ENCODE results near the gene ANKRD53.
A peak's percentile ranks its signal among the peaks of the same experiment; 100 is the strongest.
"Not testable (repeated sequence)": the region's sequence is repeated elsewhere in the genome, so short reads cannot be mapped to it uniquely, and the experiment has no call there.

The ANKRD53 gene

GRCh38 chr2:70998885-70999284 lies 20.5 kb downstream of the ANKRD53 start:
- H3K36me3 ChIP-seq (ENCODE audit: control insufficient read depth in 1 of 2, insufficient read depth in 2 of 2, low read length in 2 of 2); H3K4me3 ChIP-seq (ENCODE audit: low read depth in 1 of 2, low read length in 2 of 2); H3K27ac ChIP-seq (ENCODE audit: low read length); H3K9me3 ChIP-seq (ENCODE audit: control insufficient read depth in 1 of 2, low read length in 2 of 2); H3K27me3 ChIP-seq (ENCODE audit: low read depth, low read length): not testable (repeated sequence)
- peaks cover under 1 to 16% of the 10 kb centered on the region in 2 donors for H3K4me1 ChIP-seq (ENCODE audit: control insufficient read depth in 1 of 2, insufficient read depth in 2 of 2, low read length in 2 of 2)

GRCh38 chr2:70999362-70999761 lies 20.9 kb downstream of the ANKRD53 start:
- Histone ChIP-seq H3K4me3 (ENCODE audit: low read depth in 1 of 2, low read length in 2 of 2) (no peak overlapping the region), H3K27me3 (ENCODE audit: low read depth, low read length) (no peaks in the 10 kb centered on the region), H3K36me3 (ENCODE audit: control insufficient read depth in 1 of 2, insufficient read depth in 2 of 2, low read length in 2 of 2) (no peaks in the 10 kb centered on the region), H3K4me1 (ENCODE audit: control insufficient read depth in 1 of 2, insufficient read depth in 2 of 2, low read length in 2 of 2) (peaks cover 0 to 16% of the 10 kb centered on the region in 2 donors), H3K27ac (ENCODE audit: low read length) (no peak overlapping the region), H3K9me3 (ENCODE audit: control insufficient read depth in 1 of 2, low read length in 2 of 2) (no peaks in the 10 kb centered on the region)

- H3K27ac ChIP-seq (ENCODE audit: low read length); H3K36me3 ChIP-seq (ENCODE audit: control insufficient read depth in 1 of 2, insufficient read depth in 2 of 2, low read length in 2 of 2); H3K27me3 ChIP-seq (ENCODE audit: low read depth, low read length); H3K4me3 ChIP-seq (ENCODE audit: low read depth in 1 of 2, low read length in 2 of 2); H3K9me3 ChIP-seq (ENCODE audit: control insufficient read depth in 1 of 2, low read length in 2 of 2): not testable (repeated sequence)
- peaks cover 0 to 16% of the 10 kb centered on the region in 2 donors for H3K4me1 ChIP-seq (ENCODE audit: control insufficient read depth in 1 of 2, insufficient read depth in 2 of 2, low read length in 2 of 2)
These were observed 21.5 kb downstream of the ANKRD53 start for GRCh38 chr2:70999931-71000330.

- Histone ChIP-seq H3K27ac (ENCODE audit: low read length) (no peak overlapping the region), H3K36me3 (ENCODE audit: control insufficient read depth in 1 of 2, insufficient read depth in 2 of 2, low read length in 2 of 2) (no peaks in the 10 kb centered on the region), H3K9me3 (ENCODE audit: control insufficient read depth in 1 of 2, low read length in 2 of 2) (no peaks in the 10 kb centered on the region), H3K4me3 (ENCODE audit: low read depth in 1 of 2, low read length in 2 of 2) (peak overlapping the region; percentile 39 to 70), H3K4me1 (ENCODE audit: control insufficient read depth in 1 of 2, insufficient read depth in 2 of 2, low read length in 2 of 2) (peaks cover 0 to 8% of the 10 kb centered on the region in 2 donors), H3K27me3 (ENCODE audit: low read depth, low read length) (no peaks in the 10 kb centered on the region)
These were observed 22.6 kb downstream of the ANKRD53 start for GRCh38 chr2:71000780-71001591.

GRCh38 chr2:71001592-71001927 lies 23.1 kb downstream of the ANKRD53 start:
- H3K4me3 ChIP-seq (ENCODE audit: low read depth in 1 of 2, low read length in 2 of 2), result no peak overlapping the region

GRCh38 chr2:71001981-71002570 lies 23.6 kb downstream of the ANKRD53 start:
- Histone ChIP-seq H3K4me1 (ENCODE audit: control insufficient read depth in 1 of 2, insufficient read depth in 2 of 2, low read length in 2 of 2) (peaks cover 0 to 8% of the 10 kb centered on the region in 2 donors), H3K27me3 (ENCODE audit: low read depth, low read length) (no peaks in the 10 kb centered on the region), H3K4me3 (ENCODE audit: low read depth in 1 of 2, low read length in 2 of 2) (no peak overlapping the region), H3K27ac (ENCODE audit: low read length) (no peak overlapping the region), H3K36me3 (ENCODE audit: control insufficient read depth in 1 of 2, insufficient read depth in 2 of 2, low read length in 2 of 2) (no peaks in the 10 kb centered on the region), H3K9me3 (ENCODE audit: control insufficient read depth in 1 of 2, low read length in 2 of 2) (no peaks in the 10 kb centered on the region)

More at GRCh38 chr2:71001592-71001927, 23.1 kb downstream of the ANKRD53 start:
- no peak overlapping the region for H3K27ac ChIP-seq (ENCODE audit: low read length)
- H3K4me1 ChIP-seq (ENCODE audit: control insufficient read depth in 1 of 2, insufficient read depth in 2 of 2, low read length in 2 of 2), result peaks cover 0 to 8% of the 10 kb centered on the region in 2 donors
- H3K36me3 ChIP-seq (ENCODE audit: control insufficient read depth in 1 of 2, insufficient read depth in 2 of 2, low read length in 2 of 2), result no peaks in the 10 kb centered on the region
- no peaks in the 10 kb centered on the region for H3K9me3 ChIP-seq (ENCODE audit: control insufficient read depth in 1 of 2, low read length in 2 of 2)
- no peaks in the 10 kb centered on the region for H3K27me3 ChIP-seq (ENCODE audit: low read depth, low read length)

GRCh38 chr2:71003396-71003795 lies 25.0 kb downstream of the ANKRD53 start:
- H3K27me3 ChIP-seq (ENCODE audit: low read depth, low read length), result no peaks in the 10 kb centered on the region
- H3K27ac ChIP-seq (ENCODE audit: low read length), result no peak overlapping the region
- no peaks in the 10 kb centered on the region for H3K9me3 ChIP-seq (ENCODE audit: control insufficient read depth in 1 of 2, low read length in 2 of 2)
- H3K36me3 ChIP-seq (ENCODE audit: control insufficient read depth in 1 of 2, insufficient read depth in 2 of 2, low read length in 2 of 2), result no peaks in the 10 kb centered on the region
- peaks cover 0 to 8% of the 10 kb centered on the region in 2 donors for H3K4me1 ChIP-seq (ENCODE audit: control insufficient read depth in 1 of 2, insufficient read depth in 2 of 2, low read length in 2 of 2)
- H3K4me3 ChIP-seq (ENCODE audit: low read depth in 1 of 2, low read length in 2 of 2), result no peak overlapping the region

GRCh38 chr2:71003966-71004755 lies 25.7 kb downstream of the ANKRD53 start:
- Histone ChIP-seq H3K4me3 (ENCODE audit: low read depth in 1 of 2, low read length in 2 of 2) (no peak overlapping the region), H3K4me1 (ENCODE audit: control insufficient read depth in 1 of 2, insufficient read depth in 2 of 2, low read length in 2 of 2) (peaks cover 0 to 8% of the 10 kb centered on the region in 2 donors), H3K27me3 (ENCODE audit: low read depth, low read length) (no peaks in the 10 kb centered on the region), H3K9me3 (ENCODE audit: control insufficient read depth in 1 of 2, low read length in 2 of 2) (no peaks in the 10 kb centered on the region), H3K36me3 (ENCODE audit: control insufficient read depth in 1 of 2, insufficient read depth in 2 of 2, low read length in 2 of 2) (no peaks in the 10 kb centered on the region), H3K27ac (ENCODE audit: low read length) (no peak overlapping the region)

GRCh38 chr2:71004857-71005256 lies 26.4 kb downstream of the ANKRD53 start:
- no peak overlapping the region for H3K4me3 ChIP-seq (ENCODE audit: low read depth in 1 of 2, low read length in 2 of 2)
- H3K36me3 ChIP-seq (ENCODE audit: control insufficient read depth in 1 of 2, insufficient read depth in 2 of 2, low read length in 2 of 2), result no peaks in the 10 kb centered on the region
- peaks cover 0 to 8% of the 10 kb centered on the region in 2 donors for H3K4me1 ChIP-seq (ENCODE audit: control insufficient read depth in 1 of 2, insufficient read depth in 2 of 2, low read length in 2 of 2)
- H3K27me3 ChIP-seq (ENCODE audit: low read depth, low read length), result no peaks in the 10 kb centered on the region
- H3K9me3 ChIP-seq (ENCODE audit: control insufficient read depth in 1 of 2, low read length in 2 of 2), result no peaks in the 10 kb centered on the region
- H3K27ac ChIP-seq (ENCODE audit: low read length), result no peak overlapping the region

GRCh38 chr2:71005271-71006202 lies 27.1 kb downstream of the ANKRD53 start:
- no peaks in the 10 kb centered on the region for H3K36me3 ChIP-seq (ENCODE audit: control insufficient read depth in 1 of 2, insufficient read depth in 2 of 2, low read length in 2 of 2)
- no peak overlapping the region for H3K4me3 ChIP-seq (ENCODE audit: low read depth in 1 of 2, low read length in 2 of 2)
- H3K27me3 ChIP-seq (ENCODE audit: low read depth, low read length), result no peaks in the 10 kb centered on the region
- H3K4me1 ChIP-seq (ENCODE audit: control insufficient read depth in 1 of 2, insufficient read depth in 2 of 2, low read length in 2 of 2), result peaks cover 0 to 8% of the 10 kb centered on the region in 2 donors
- H3K27ac ChIP-seq (ENCODE audit: low read length), result no peak overlapping the region
- H3K9me3 ChIP-seq (ENCODE audit: control insufficient read depth in 1 of 2, low read length in 2 of 2), result no peaks in the 10 kb centered on the region

Data from muscle layer of duodenum (tissue), 2 donors.